Neural progenitor cell (in vitro differentiated cells): ENCODE data around the gene DRGX. TPM values are rescaled to one million over a fixed set of nuclear protein-coding genes. Genes with fewer than 3 reads are reported as not detected.

Source experiments
- DNase-seq: peaks from one replicate; pipeline ENCODE4 v3.0.0-alpha.2; 2016; ENCODE audit warnings: low spot score
- H2AFZ ChIP-seq: fragments of 200-600 bp; sonication (generic); replicated peaks from 2 replicates; pipeline ENCODE4 v1.6.1; 2016; ENCODE audit warnings: antibody characterized with exemption
- H3F3A ChIP-seq: fragments of 200-600 bp; sonication (generic); 2 replicates; pipeline ENCODE4 v1.6.1; 2016; ENCODE audit warnings: antibody characterized with exemption, low read depth
- H3K27ac ChIP-seq: fragments of 200-600 bp; sonication (generic); 2 replicates; pipeline ENCODE4 v1.5.1; 2016; ENCODE audit warnings: mild to moderate bottlenecking
- H3K27me3 ChIP-seq: fragments of 200-600 bp; sonication (generic); 2 replicates; pipeline ENCODE4 v1.6.1; 2016; ENCODE audit warnings: mild to moderate bottlenecking, moderate library complexity
- H3K36me3 ChIP-seq: fragments of 200-600 bp; sonication (generic); 2 replicates; pipeline ENCODE4 v1.5.1; 2016
- H3K4me1 ChIP-seq: fragments of 200-600 bp; sonication (generic); 2 replicates; pipeline ENCODE4 v1.6.1; 2016; ENCODE audit warnings: mixed run types
- H3K4me2 ChIP-seq: fragments of 200-600 bp; sonication (generic); 2 replicates; pipeline ENCODE4 v1.6.1; 2016
- H3K4me3 ChIP-seq: fragments of 200-600 bp; sonication (generic); 2 replicates; pipeline ENCODE4 v1.5.1; 2016
- H3K79me2 ChIP-seq: fragments of 200-600 bp; sonication (generic); 2 replicates; pipeline ENCODE4 v1.6.1; 2016; ENCODE audit warnings: low read depth
- H3K9ac ChIP-seq: fragments of 200-600 bp; sonication (generic); 2 replicates; pipeline ENCODE4 v1.6.1; 2016
- H3K9me3 ChIP-seq: fragments of 200-600 bp; sonication (generic); 2 replicates; pipeline ENCODE4 v1.5.1; 2016; ENCODE audit warnings: low read depth
- H4K20me1 ChIP-seq: fragments of 200-600 bp; sonication (generic); 2 replicates; pipeline ENCODE4 v1.6.1; 2016; ENCODE audit warnings: low read depth
- H3K27ac Mint-ChIP-seq: 3 replicates; pipeline ENCODE4 v1.8.0; 2021; ENCODE audit warnings: mixed read lengths
- H3K27me3 Mint-ChIP-seq: 2 replicates; pipeline ENCODE4 v1.8.0; 2022; ENCODE audit warnings: low read depth, mild to moderate bottlenecking, inconsistent platforms, moderate library complexity, mixed read lengths; ENCODE audit not compliant: insufficient read depth
- H3K36me3 Mint-ChIP-seq: 3 replicates; pipeline ENCODE4 v1.8.0; 2021; ENCODE audit warnings: mixed read lengths
- H3K4me1 Mint-ChIP-seq: 3 replicates; pipeline ENCODE4 v1.8.0; 2021; ENCODE audit warnings: mixed read lengths
- H3K4me3 Mint-ChIP-seq: 3 replicates; pipeline ENCODE4 v1.8.0; 2021; ENCODE audit warnings: mild to moderate bottlenecking, moderate library complexity, mixed read lengths
- H3K9me3 Mint-ChIP-seq: 3 replicates; pipeline ENCODE4 v1.8.0; 2020; ENCODE audit warnings: mixed read lengths
- EZH2 ChIP-seq: fragments of 200-600 bp; sonication (generic); IDR thresholded peaks from 2 replicates; pipeline ENCODE4 v1.6.1; 2017; ENCODE audit warnings: antibody characterized with exemption, mild to moderate bottlenecking, moderate library complexity
- EZH2phosphoT487 ChIP-seq: fragments of 200-600 bp; sonication (generic); IDR thresholded peaks from 2 replicates; pipeline ENCODE4 v1.6.1; 2017; ENCODE audit warnings: antibody characterized with exemption
- total RNA-seq: library from RNA; depleted of rRNA; stranded (reverse); fragments of >200 nt; gene quantifications from 2 replicates; pipeline ENCODE4 v1.2.3, GENCODE V29; 2015; ENCODE audit warnings: low replicate concordance
- TF ChIP-seq, protein P1 (sequence below): fragments of 200-600 bp; sonication (generic); IDR thresholded peaks from 2 replicates; pipeline ENCODE4 v1.5.1; 2017; ENCODE audit warnings: antibody characterized with exemption, mild to moderate bottlenecking

Gene DRGX
- total RNA-seq, 1 donor from 2014 or later = not detected

DNA sequence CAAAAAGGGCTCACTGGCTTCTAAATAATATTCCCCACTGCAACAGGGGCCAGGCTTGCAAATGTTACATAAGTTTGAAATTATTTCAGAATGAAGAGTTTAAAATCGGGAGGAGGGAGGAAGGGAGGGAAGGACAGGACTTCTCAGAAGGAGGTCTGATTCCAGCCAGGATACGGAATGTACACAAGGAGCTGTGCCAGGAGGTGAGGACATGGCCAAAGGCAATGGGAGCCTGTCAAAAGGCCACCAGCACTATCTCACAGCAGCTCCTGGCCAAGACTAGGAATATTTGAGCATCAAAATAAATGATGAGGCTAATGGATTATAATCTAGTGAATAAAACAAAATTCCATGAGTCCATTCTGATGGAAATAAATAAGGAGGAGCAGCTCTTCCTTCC is 18.6 kb upstream of the DRGX start:
- peaks cover 10% of the 10 kb centered on the region for H3K27me3 Mint-ChIP-seq
- no peak overlapping the region for H3K9ac ChIP-seq

DNA sequence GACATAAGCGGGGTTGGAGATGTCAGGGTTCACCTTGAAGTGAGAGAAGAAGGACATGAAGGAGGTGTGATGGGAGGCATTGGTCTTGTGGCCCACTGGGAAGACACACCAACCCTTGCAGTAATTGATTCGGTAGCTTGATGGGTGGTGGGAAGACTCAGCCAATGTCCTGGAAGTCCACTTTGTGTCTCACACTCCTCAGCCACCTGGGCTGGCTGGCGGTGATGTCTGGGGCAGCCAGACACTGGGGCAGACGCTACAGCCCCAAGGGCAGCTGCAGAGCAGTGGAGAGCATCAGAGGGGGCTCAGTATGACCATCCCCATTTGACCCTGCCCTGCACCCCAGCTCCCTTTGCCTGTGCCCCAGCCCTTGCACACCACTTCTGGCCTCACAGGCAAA is 16.7 kb upstream of the DRGX start:
- no peak for DNase-seq
- Mint-ChIP-seq H3K4me1 (peaks cover 8% of the 10 kb centered on the region), H3K27ac (no peak overlapping the region), H3K27me3 (peaks cover 15% of the 10 kb centered on the region), H3K4me3 (no peak overlapping the region), H3K9me3 (no peaks in the 10 kb centered on the region), H3K36me3 (no peaks in the 10 kb centered on the region)
- Histone ChIP-seq H3K9me3 (no peaks in the 10 kb centered on the region), H3K4me1 (no peaks in the 10 kb centered on the region), H2AFZ (no peak overlapping the region), H4K20me1 (no peaks in the 10 kb centered on the region), H3K27ac (no peak overlapping the region), H3K9ac (no peak overlapping the region), H3K36me3 (no peaks in the 10 kb centered on the region), H3F3A (no peaks in the 10 kb centered on the region), H3K27me3 (no peaks in the 10 kb centered on the region), H3K4me2 (no peak overlapping the region), H3K79me2 (no peaks in the 10 kb centered on the region), H3K4me3 (no peak overlapping the region)
- TF ChIP-seq, protein P1, sequence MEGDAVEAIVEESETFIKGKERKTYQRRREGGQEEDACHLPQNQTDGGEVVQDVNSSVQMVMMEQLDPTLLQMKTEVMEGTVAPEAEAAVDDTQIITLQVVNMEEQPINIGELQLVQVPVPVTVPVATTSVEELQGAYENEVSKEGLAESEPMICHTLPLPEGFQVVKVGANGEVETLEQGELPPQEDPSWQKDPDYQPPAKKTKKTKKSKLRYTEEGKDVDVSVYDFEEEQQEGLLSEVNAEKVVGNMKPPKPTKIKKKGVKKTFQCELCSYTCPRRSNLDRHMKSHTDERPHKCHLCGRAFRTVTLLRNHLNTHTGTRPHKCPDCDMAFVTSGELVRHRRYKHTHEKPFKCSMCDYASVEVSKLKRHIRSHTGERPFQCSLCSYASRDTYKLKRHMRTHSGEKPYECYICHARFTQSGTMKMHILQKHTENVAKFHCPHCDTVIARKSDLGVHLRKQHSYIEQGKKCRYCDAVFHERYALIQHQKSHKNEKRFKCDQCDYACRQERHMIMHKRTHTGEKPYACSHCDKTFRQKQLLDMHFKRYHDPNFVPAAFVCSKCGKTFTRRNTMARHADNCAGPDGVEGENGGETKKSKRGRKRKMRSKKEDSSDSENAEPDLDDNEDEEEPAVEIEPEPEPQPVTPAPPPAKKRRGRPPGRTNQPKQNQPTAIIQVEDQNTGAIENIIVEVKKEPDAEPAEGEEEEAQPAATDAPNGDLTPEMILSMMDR = no peak
- TF ChIP-seq EZH2 = no peak
- TF ChIP-seq EZH2phosphoT487 = no peak

More for the DNA sequence above, 18.6 kb upstream of the DRGX start:
- Histone ChIP-seq H3K4me1 (no peaks in the 10 kb centered on the region), H3K79me2 (no peaks in the 10 kb centered on the region), H3K9me3 (no peaks in the 10 kb centered on the region), H2AFZ (no peak overlapping the region), H3K4me3 (no peak overlapping the region), H3K27me3 (no peaks in the 10 kb centered on the region), H3K36me3 (no peaks in the 10 kb centered on the region), H3K27ac (no peak overlapping the region), H4K20me1 (no peaks in the 10 kb centered on the region), H3F3A (no peaks in the 10 kb centered on the region), H3K4me2 (no peak overlapping the region)
- Mint-ChIP-seq H3K27ac (no peak overlapping the region), H3K4me1 (no peaks in the 10 kb centered on the region), H3K4me3 (no peak overlapping the region), H3K9me3 (no peaks in the 10 kb centered on the region), H3K36me3 (no peaks in the 10 kb centered on the region)
- TF ChIP-seq, protein P1 = no peak
- TF ChIP-seq EZH2phosphoT487 (no peak), EZH2 (no peak)
- no peak for DNase-seq

- no peak overlapping the region for H3K4me3 ChIP-seq
- H3K4me1 ChIP-seq = no peaks in the 10 kb centered on the region
- H3K27me3 Mint-ChIP-seq = peaks cover 18% of the 10 kb centered on the region
- H3K27ac Mint-ChIP-seq = no peak overlapping the region
- TF ChIP-seq, protein P1 = no peak
- TF ChIP-seq EZH2 (no peak), EZH2phosphoT487 (no peak)
- H3K9ac ChIP-seq = no peak overlapping the region
- no peak for DNase-seq
- H3K4me2 ChIP-seq = no peak overlapping the region
- no peak overlapping the region for H3K4me3 Mint-ChIP-seq
- no peaks in the 10 kb centered on the region for H3K9me3 Mint-ChIP-seq
- H3K9me3 ChIP-seq = no peaks in the 10 kb centered on the region
- H3K36me3 ChIP-seq = no peaks in the 10 kb centered on the region
- no peaks in the 10 kb centered on the region for H3K36me3 Mint-ChIP-seq
- H3K27ac ChIP-seq = no peak overlapping the region
- no peaks in the 10 kb centered on the region for H4K20me1 ChIP-seq
- H3K79me2 ChIP-seq = no peaks in the 10 kb centered on the region
- peaks cover 4% of the 10 kb centered on the region for H3K27me3 ChIP-seq
- H3K4me1 Mint-ChIP-seq = peaks cover 8% of the 10 kb centered on the region
- H3F3A ChIP-seq = no peaks in the 10 kb centered on the region
- H2AFZ ChIP-seq = no peak overlapping the region
These were observed 14.6 kb upstream of the DRGX start for GRCh38 chr10:49410365-49411074.
